Measurements from ENCODE around the gene ELP6.
A peak's percentile ranks its signal among the peaks of the same experiment; 100 is the strongest.

ELP6 gene

DNA sequence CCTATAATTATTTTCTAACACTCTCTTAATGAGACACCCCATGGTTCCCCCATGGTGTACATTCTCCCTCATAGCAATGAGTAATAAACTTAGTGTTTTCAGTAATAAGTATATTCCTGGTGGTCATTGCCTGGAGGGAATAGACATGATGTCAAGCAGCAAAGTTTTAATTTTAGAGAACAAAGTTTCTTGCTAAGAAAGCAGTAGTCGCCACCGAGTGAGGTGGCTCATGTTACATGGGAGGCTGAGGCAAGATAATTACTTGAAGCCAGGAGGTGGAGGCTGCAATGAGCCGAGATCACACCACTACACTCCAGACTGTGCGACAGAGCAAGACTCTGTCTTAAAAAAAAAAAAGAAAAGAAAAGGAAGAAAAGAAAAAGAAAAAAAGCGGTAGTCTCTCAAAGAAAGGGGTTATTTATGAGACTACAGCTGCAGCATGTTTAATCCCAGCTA lies 2.4 kb upstream of the ELP6 start:
- no peak for TF ChIP-seq RAD21 (IDR thresholded peaks at IDR 0.05; ENCODE audit: low read depth)
- TF ChIP-seq, protein P1, sequence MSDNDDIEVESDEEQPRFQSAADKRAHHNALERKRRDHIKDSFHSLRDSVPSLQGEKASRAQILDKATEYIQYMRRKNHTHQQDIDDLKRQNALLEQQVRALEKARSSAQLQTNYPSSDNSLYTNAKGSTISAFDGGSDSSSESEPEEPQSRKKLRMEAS (IDR thresholded peaks at IDR 0.05): no peak
- TF ChIP-seq, protein P2, sequence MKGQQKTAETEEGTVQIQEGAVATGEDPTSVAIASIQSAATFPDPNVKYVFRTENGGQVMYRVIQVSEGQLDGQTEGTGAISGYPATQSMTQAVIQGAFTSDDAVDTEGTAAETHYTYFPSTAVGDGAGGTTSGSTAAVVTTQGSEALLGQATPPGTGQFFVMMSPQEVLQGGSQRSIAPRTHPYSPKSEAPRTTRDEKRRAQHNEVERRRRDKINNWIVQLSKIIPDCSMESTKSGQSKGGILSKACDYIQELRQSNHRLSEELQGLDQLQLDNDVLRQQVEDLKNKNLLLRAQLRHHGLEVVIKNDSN (IDR thresholded peaks at IDR 0.05): no peak
- TF ChIP-seq FOXM1 (IDR thresholded peaks at IDR 0.05; ENCODE audit: borderline replicate concordance, low read depth): no peak

DNA sequence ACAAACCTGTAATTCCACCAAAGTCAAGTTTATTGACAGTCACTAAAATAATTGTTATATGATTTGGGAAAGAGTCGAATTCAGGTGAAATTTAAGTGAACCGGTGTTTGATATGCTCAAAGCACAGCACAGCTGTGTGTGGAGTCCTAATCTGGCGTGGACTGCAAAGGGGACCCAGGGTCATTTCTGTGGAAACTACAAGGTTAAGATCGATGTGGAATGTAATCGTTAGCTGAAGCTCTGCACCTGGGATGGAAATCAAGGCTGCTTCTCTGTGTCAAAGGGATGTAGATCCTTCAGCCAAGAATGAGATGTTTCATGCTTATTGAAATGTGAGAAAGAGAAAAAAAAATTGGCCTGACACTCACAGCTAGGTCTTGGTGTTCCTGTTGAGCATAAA lies 1.6 kb upstream of the ELP6 start:
- TF ChIP-seq NFIC (IDR thresholded peaks at IDR 0.05): no peak
- no peak for TF ChIP-seq TEAD4 (IDR thresholded peaks at IDR 0.05)
- TF ChIP-seq, protein P2 (IDR thresholded peaks at IDR 0.05): no peak
- no peak for TF ChIP-seq TAF1 (IDR thresholded peaks at IDR 0.05; ENCODE audit: low read depth)
- no peak for TF ChIP-seq TCF12 (IDR thresholded peaks at IDR 0.05; ENCODE audit: low read depth)
- TF ChIP-seq, protein P1 (IDR thresholded peaks at IDR 0.05): no peak
- TF ChIP-seq CEBPB (IDR thresholded peaks at IDR 0.05): no peak
- no peak for TF ChIP-seq EGR1 (IDR thresholded peaks at IDR 0.05)
- no peak for TF ChIP-seq FOXM1 (IDR thresholded peaks at IDR 0.05; ENCODE audit: borderline replicate concordance, low read depth)
- TF ChIP-seq, protein P3, sequence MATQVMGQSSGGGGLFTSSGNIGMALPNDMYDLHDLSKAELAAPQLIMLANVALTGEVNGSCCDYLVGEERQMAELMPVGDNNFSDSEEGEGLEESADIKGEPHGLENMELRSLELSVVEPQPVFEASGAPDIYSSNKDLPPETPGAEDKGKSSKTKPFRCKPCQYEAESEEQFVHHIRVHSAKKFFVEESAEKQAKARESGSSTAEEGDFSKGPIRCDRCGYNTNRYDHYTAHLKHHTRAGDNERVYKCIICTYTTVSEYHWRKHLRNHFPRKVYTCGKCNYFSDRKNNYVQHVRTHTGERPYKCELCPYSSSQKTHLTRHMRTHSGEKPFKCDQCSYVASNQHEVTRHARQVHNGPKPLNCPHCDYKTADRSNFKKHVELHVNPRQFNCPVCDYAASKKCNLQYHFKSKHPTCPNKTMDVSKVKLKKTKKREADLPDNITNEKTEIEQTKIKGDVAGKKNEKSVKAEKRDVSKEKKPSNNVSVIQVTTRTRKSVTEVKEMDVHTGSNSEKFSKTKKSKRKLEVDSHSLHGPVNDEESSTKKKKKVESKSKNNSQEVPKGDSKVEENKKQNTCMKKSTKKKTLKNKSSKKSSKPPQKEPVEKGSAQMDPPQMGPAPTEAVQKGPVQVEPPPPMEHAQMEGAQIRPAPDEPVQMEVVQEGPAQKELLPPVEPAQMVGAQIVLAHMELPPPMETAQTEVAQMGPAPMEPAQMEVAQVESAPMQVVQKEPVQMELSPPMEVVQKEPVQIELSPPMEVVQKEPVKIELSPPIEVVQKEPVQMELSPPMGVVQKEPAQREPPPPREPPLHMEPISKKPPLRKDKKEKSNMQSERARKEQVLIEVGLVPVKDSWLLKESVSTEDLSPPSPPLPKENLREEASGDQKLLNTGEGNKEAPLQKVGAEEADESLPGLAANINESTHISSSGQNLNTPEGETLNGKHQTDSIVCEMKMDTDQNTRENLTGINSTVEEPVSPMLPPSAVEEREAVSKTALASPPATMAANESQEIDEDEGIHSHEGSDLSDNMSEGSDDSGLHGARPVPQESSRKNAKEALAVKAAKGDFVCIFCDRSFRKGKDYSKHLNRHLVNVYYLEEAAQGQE (IDR thresholded peaks at IDR 0.05; ENCODE audit: low read depth): no peak
- TF ChIP-seq CREB1 (IDR thresholded peaks at IDR 0.05; ENCODE audit: low read depth): no peak

DNA sequence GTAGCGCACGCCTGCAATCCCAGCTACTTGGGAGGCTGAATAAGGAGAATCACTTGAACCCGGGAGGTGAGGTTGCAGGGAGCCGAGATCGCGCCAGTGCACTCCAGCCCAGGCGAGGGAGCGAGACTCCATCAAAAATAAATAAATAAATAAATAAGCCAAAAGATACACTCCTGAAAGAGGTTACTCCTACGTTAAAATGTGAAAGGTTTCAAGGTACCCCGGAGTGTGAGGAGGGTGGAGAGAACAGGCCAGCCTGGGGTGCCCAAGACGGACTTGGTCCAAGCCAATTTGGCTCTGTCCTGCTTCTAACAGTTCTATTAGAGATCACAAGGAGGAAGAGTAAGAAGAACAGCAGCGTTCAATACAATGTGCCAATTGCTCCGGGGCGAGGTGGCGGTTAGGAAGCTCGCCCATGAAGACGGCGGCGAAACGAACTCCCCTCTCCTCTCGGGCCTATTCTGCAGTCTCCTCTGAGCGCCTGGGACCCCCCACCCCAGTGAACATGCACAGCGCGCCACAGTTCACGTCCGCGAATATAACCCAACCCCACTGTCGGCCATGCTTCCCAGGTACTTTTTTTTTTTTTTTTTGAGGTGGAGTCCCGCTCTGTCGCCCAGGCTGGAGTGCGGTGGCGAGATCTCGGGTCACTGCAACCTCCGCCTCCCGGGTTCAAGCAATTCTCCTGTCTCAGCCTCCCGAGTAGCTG lies 942 bp downstream of the ELP6 start:
- 0 out of 2 replicates have a peak, but pooled peaks have one; percentile 11 for TF ChIP-seq TAF1 (IDR thresholded peaks at IDR 0.05; ENCODE audit: low read depth)
- peak; percentile 77 for TF ChIP-seq YY1 (IDR thresholded peaks at IDR 0.05; ENCODE audit: low read depth)
- TF ChIP-seq, protein P3 (IDR thresholded peaks at IDR 0.05; ENCODE audit: low read depth): no peak

DNA sequence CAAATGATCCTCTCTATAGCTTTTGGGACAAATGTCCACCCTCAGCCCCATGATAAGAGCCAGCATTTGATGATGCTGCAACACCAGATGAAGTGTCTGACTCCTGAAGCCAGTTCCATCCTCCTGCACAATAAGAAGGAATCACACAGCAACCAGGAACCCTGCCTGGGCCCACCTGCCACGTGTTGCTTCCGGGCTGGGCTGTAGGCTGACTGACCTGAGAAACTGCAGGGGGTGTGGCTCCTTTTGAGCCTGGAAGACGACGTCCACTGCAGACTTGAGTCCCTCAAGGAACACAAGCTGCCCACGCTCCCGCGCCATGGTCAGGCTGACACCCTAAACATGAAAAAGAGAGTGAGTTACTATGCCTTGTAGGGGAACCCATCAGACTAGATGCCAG lies 9.4 kb downstream of the ELP6 start:
- TF ChIP-seq, protein P2 (IDR thresholded peaks at IDR 0.05): no peak
- TF ChIP-seq NFIC (IDR thresholded peaks at IDR 0.05) (no peak), TAF1 (IDR thresholded peaks at IDR 0.05; ENCODE audit: low read depth) (no peak), EGR1 (IDR thresholded peaks at IDR 0.05) (no peak)

DNA sequence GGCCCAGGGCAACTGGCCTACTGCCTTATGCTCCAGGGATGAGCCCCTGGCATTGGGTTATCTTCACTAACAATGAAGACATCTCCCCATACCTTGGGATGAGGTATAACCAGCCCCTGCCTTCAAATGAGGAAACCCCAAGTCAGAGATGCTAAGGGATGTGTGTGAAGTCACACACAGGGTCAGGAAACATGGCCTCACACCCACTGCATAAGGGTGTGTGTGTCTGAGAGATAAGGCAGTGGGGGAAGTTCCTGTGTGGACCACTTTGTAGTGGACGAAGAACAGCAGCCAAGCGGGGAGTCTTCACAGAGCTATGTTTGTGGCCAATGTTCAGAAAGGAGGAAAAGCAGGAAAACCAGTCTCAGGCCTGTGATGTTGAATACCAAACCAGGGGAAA lies 10.5 kb downstream of the ELP6 start:
- TF ChIP-seq, protein P2 (IDR thresholded peaks at IDR 0.05): no peak
- TF ChIP-seq TCF12 (IDR thresholded peaks at IDR 0.05; ENCODE audit: low read depth): no peak
- TF ChIP-seq FOXM1 (IDR thresholded peaks at IDR 0.05; ENCODE audit: borderline replicate concordance, low read depth): no peak
- no peak for TF ChIP-seq NFIC (IDR thresholded peaks at IDR 0.05)
- TF ChIP-seq CEBPB (IDR thresholded peaks at IDR 0.05): no peak
- no peak for TF ChIP-seq TEAD4 (IDR thresholded peaks at IDR 0.05)
- no peak for TF ChIP-seq RAD21 (IDR thresholded peaks at IDR 0.05; ENCODE audit: low read depth)
- no peak for TF ChIP-seq YY1 (IDR thresholded peaks at IDR 0.05; ENCODE audit: low read depth)
- TF ChIP-seq, protein P1 (IDR thresholded peaks at IDR 0.05): no peak
- TF ChIP-seq EP300 (IDR thresholded peaks at IDR 0.05; ENCODE audit: borderline replicate concordance): no peak
- TF ChIP-seq ZBTB7A (IDR thresholded peaks at IDR 0.05; ENCODE audit: low read depth): no peak
- TF ChIP-seq, protein P3 (IDR thresholded peaks at IDR 0.05; ENCODE audit: low read depth): no peak
- TF ChIP-seq CREB1 (IDR thresholded peaks at IDR 0.05; ENCODE audit: low read depth): no peak
- no peak for TF ChIP-seq EGR1 (IDR thresholded peaks at IDR 0.05)
- TF ChIP-seq TAF1 (IDR thresholded peaks at IDR 0.05; ENCODE audit: low read depth): no peak

Data from Ishikawa (cell line).